Middle frontal gyrus (tissue), 1 donor: ENCODE data around the gene STX1A.
A peak's percentile ranks its signal among the peaks of the same experiment; 100 is the strongest.

Experiments
- DNase-seq: peaks from one replicate; pipeline ENCODE4 v3.0.0-alpha.2; 2015; ENCODE audit warnings: low spot score; ENCODE audit errors: extremely low spot score

The STX1A gene

DNA sequence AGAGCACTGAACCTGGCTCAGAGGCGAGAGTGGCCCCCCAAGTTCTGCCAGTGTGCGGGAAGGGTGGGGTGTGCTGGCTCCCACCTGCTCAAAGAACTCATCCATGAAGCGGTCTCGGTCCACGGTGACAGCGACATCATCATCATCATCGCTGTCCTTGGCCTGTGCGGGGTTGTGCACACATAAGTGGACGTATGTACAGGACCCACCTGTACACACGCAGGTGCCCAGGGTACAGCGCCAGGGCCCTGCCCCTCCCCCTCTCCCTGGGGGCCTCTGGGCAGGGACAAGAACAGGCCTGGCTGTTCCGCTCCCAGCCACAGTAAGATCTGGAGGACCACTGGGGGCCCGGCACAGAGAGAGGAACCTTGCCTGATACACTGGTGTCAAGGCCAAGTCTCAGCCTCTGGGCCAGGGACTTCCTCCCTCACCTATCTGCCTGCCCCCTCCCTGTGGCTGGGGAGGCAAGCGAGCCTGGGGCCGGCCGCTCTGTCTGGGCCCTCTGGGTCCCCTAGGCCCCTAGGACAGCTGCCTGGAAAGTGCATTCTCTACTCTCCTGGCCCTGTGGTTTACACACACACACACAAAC, 10.4 kb downstream of the STX1A start:
- no peak for DNase-seq

DNA sequence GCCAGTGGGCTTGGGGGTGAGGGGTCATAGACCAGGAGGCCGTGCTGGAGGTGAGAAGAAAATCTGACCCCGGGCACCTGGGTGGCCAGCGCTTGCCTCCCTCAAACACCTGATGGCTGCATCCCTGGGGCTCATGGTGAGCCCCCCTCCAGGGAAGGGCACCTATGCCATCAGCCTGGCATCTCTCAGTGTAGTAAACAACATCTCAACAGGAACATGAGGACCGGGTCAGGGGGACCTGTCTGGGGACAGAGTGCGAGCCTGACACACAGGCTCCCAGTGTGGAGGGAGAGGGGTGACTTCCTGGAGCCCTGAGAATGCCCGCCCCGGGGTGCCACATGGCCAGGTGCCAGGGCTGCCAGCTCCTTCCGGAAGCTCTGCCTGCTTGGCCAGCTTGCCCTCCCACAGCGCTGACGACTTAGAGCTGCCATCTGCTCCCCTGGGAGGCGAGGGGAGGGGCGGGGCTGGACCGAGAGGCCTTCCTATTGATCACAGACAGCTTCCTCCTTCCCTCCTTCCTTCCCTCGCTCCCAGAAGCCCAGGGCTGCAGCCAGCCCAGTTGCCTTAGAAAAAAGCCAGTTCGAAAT, 12.3 kb downstream of the STX1A start:
- peak; percentile 35 for DNase-seq

DNA sequence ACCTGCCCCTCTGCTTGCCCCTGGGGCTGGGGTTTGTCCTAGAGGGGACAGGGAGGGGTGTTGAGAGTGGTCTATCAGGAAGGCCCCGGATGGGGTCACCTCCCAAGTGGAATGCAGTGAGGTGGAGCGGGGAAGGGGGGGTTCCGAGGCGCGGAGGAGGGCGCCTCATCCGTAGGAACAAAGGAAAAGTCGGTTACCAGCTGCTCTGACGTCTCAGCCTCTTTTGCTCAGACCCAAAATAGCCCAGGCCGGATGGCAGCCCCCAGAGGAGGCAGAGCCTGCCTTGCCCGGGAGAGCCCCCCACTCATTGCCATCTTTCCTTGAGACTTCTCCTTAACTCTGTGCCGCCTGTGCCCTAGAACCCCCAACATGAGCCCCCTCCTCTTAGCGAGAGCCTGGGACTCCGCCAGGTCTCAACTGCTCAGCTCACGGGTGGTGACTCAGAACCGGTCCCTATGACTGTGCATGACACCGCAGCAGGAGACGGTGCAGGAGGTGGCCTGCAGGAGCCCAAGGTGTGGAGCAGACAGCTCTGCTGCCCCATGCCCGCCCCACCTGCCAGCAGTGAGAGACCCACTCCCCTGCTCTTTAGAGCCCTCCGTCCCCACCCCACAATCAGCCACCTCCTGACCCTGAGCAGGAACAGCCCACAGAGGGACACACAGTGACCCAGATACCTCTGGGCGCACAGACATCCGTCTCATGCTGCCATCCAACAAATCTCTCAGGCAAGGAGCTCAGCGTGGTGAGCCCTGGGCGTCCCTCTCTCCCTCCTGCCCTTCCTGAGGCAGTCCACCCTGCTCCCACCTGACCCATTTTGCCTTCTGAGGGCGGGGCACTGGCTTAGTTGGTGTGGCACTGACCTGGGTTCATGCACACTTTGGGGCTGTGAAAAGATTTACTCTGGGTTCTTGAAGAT, 13.1 kb downstream of the STX1A start:
- peak; percentile 23 for DNase-seq

GRCh38 chr7:73705551-73705920, 13.9 kb downstream of the STX1A start:
- DNase-seq = no peak

- peak; percentile 39 for DNase-seq
These were observed 14.6 kb downstream of the STX1A start for GRCh38 chr7:73704640-73705550.

DNA sequence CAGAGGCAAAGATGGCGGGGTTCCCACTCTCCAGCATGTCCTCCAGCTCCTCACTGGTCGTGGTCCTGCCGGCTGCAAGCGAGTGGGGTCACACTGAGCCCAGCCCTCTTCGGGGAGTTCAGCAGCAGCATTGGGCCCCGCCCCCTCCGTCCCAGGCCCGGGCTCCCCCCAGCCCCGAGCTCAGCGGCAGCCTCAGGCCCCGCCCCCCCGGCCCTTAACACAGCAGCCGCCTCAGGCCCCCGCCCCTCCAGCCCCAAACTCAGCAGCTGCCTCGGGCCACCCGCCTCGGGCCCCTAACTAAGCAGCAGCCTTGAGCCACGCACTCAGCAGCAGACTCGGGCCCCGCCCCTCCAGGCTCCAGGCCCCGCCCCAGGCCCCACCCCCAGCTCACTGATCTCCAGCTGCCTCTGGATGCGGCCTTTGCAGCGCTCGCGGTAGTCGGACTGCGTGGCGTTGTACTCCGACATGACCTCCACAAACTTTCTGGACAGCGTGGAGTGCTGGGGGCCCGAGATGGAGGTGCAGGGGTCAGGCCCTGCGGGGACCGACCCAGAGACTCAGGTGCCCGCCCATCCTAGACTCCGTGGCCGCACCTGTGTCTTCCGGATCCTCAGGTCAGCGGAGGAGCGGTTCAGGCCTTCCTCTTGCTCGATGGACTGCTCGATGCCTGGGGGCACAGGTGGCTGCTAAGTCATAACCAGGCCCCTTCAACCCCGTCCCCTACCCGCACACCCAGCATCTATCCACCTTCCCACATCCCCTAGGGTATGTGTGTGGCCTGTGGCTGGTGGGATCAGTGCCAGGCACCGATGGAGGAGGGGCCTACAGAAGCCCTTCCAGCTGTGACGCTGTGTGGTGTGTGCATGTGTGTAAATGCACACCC, 15.5 kb downstream of the STX1A start:
- no peak for DNase-seq

GRCh38 chr7:73703225-73703624, 16.2 kb downstream of the STX1A start:
- no peak for DNase-seq

GRCh38 chr7:73702665-73703064, 16.8 kb downstream of the STX1A start:
- DNase-seq = no peak

GRCh38 chr7:73702226-73702625, 17.2 kb downstream of the STX1A start:
- no peak for DNase-seq

DNA sequence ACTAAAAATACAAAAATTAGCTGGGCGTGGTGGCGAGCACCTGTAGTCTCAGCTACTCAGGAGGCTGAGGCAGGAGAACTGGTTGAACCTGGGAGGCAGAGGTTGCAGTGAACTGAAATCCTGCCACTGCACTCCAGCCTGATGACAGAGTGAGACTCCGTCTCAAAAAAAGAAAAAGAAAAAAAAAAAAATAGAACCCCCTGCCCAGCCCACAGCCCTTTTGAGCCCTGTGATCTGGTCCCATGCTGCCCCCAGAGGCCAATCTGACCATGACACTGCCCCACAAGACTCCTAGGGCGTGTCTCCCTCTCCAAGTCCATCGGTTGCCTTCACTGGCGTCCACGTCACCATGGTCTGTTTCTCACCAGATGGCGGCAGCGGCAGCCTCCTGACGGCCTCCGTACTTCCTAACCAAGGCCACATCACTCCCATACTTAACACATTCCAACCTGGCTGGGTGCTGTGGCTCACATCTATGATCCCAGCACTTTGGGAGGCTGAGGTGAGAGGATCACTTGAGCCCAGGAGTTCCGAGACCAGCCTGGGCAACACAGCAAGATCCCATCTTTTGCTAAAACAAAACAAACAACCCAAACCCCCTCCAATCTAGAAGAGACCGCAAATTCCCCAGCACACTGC, 18.0 kb downstream of the STX1A start:
- DNase-seq = no peak

DNA sequence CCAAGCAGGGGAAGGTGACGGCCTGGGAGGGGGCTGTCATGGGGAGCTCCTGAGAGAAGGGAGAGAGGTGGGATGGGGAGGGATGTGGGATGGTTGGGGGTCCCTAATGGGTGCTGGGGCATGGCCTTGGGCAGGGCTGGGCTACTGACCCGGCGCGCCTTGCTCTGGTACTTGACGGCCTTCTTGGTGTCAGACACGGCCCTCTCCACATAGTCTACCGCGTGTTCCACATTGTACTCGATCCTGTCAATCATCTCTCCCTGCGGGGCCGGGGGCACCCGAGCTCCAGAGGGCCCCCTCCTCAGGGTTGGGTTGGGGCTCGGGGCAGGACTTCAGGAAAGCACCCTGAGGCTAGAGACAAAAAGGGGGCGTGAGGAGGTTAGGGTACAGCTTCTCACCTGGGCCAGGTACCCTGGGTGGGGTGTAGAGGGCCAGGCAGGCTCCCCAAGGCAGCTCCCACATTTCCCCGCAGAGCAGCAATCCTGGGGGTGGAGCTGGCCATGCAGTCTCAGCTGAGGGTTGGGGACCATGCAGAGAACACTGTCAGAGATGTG, 18.8 kb downstream of the STX1A start:
- DNase-seq = no peak

DNA sequence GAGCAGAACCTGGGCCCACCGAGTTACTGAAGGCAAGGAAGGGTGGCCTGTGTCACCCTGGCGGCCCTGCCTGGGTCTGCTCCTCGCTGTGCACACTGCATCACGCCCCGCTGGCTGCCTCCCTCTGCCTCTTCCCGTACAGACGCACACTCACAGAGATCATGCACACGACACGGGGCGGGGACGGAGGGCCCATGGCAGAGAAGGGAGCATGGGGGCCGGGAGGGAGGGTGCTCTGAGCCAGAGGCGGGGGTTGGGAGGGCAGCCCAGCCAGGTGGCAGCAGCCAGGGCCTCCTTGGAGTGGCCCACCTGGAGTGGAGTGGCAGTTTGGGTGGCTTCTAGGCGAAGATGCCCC, 19.4 kb downstream of the STX1A start:
- no peak for DNase-seq

DNA sequence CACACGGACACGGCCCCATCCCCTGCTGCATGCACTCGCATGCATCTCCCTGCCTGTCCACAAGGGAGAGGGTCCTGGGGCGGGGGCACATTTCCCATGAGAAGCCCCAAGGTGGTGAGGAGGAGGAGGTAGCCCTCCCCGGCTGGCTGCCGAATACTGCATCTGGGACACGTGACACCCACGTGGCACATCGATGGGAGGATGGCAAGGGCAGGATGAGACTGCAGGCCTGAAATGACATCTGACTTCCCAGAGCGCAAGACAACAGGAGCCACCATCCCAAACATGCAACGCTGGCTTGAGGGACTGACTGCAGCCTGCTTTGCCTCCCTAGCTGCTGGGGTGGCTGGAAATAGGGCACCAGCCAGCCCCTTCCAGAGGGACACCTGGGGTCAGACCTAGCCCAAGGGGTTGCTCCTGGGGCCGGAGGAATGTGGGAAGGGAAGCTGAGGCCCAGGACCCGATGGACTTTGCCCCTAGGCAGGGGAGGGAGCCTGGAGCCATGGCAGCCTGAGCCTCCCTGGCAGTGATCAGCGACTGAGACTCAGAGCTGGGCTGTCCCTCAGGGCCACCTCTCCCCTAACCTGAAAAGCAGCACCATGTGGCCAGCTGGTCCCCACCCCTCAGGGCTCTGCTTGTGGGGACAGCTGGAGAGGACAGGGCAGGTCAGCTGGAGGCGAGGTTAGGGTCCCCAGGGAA, 19.9 kb downstream of the STX1A start:
- DNase-seq = no peak

DNA sequence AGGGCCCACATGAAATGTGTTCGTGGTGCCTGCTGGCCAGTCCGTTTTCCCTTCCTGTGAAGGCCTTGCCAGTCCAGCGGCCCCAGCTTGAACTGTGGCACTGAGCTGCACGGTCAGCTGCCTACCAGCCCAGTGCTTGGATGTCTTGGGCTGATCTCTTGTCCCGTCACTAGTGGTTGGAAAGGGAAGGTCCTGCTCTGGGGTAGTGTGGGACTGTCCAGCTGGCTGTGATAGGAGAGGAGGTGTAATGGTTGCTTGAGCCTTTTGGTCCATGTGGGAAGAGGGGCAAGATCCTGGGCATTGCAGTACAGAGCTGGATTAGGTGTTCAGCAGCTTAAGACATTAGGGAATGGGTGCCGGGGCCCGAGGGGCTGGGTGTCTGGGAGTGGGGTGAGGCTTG, 21.1 kb downstream of the STX1A start:
- DNase-seq = no peak

DNA sequence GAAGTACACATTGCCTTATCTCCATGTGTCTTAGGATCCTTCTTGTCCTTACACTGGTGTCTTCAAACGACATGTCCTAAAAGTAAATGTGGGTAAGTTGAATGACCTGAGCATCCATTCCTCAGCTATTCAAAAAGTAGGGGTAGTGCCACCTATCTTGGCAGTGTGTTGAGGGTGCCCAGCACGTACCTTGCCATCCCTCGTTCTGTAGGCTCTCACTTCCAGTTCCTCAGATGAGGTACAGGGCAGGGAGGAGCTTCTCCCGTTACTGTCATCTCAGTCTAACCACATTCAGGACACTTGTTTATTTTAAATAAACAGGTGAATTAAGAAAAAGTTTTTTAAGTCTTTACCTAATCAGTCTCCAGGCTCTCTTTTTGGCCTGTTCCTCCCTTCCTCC, 23.1 kb downstream of the STX1A start:
- DNase-seq = no peak

- DNase-seq = no peak
These were observed 28.8 kb downstream of the STX1A start for GRCh38 chr7:73690646-73691045.

DNA sequence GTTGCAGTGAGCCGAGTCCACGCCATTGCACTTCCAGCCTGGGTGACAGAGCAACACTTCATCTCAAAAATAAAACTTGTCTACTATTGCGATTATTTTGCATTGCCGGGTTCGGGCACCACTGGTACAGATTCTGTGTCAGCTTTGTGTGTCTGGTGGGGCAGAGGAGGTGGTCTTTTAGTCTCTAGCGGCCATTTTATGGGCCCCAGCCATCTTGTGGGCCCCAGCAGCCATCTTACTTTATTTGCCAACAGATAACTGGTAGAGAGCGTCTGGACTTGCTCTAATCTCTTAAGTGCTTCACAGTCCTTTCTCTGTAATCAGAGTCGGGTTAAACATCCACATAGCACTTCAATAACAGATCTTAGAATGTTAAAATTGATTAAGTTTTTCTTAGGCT, 31.2 kb downstream of the STX1A start:
- DNase-seq = no peak

- DNase-seq = no peak
These were observed 34.2 kb downstream of the STX1A start for GRCh38 chr7:73685311-73685710.
